ENCODE results near the gene SFMBT2. TPM values are rescaled to one million over a fixed set of nuclear protein-coding genes. Genes with fewer than 3 reads are reported as not detected.

The SFMBT2 gene
- total RNA-seq, 2 experiments from 2014 or later: 50.6 to 52.4 TPM

GRCh38 chr10:7417807-7418206 is 7.0 kb upstream of the SFMBT2 start:
- POLR2A ChIA-PET: no interaction called here
- Mint-ChIP-seq H3K4me3 (peak overlapping the region; percentile 38), H3K27ac (peak overlapping the region; percentile 61), H3K4me1 (peaks cover 33% of the 10 kb centered on the region), H3K9me3 (peaks cover 2% of the 10 kb centered on the region), H3K36me3 (peaks cover 3% of the 10 kb centered on the region), H3K27me3 (peaks cover 18% of the 10 kb centered on the region)
- no peak for DNase-seq
- peak; percentile 67 for ATAC-seq (ENCODE audit: low read depth)

- Mint-ChIP-seq H3K9me3 (peaks cover 2% of the 10 kb centered on the region), H3K4me1 (peaks cover 33% of the 10 kb centered on the region), H3K27me3 (peaks cover 23% of the 10 kb centered on the region), H3K4me3 (no peak overlapping the region), H3K27ac (peak overlapping the region; percentile 61), H3K36me3 (peaks cover 3% of the 10 kb centered on the region)
- no peak for DNase-seq
- ATAC-seq (ENCODE audit: low read depth): peak; percentile 32
- POLR2A ChIA-PET: no interaction called here
Observed at GRCh38 chr10:7417103-7417623, 6.3 kb upstream of the SFMBT2 start.

- ATAC-seq (ENCODE audit: low read depth) (no peak), DNase-seq (no peak)
- H3K27ac Mint-ChIP-seq: no peak overlapping the region
- peaks cover 23% of the 10 kb centered on the region for H3K27me3 Mint-ChIP-seq
- H3K36me3 Mint-ChIP-seq: peaks cover 7% of the 10 kb centered on the region
- peaks cover 2% of the 10 kb centered on the region for H3K9me3 Mint-ChIP-seq
- peaks cover 28% of the 10 kb centered on the region for H3K4me1 Mint-ChIP-seq
- no peak overlapping the region for H3K4me3 Mint-ChIP-seq
- POLR2A ChIA-PET: no interaction called here
Observed at GRCh38 chr10:7414766-7415165, 3.9 kb upstream of the SFMBT2 start.

- Mint-ChIP-seq H3K9me3 (no peaks in the 10 kb centered on the region), H3K27ac (no peak overlapping the region), H3K36me3 (peaks cover 7% of the 10 kb centered on the region), H3K4me3 (no peak overlapping the region), H3K4me1 (peaks cover 24% of the 10 kb centered on the region), H3K27me3 (peaks cover 23% of the 10 kb centered on the region)
- DNase-seq: no peak
- POLR2A ChIA-PET: interaction anchor here (0.6 to 3.1 kb wide), 3 partner anchors 12 to 291 kb away, joined by 3 to 13 read pairs (median 10); no protein-coding TSS in a partner anchor
- no peak for ATAC-seq (ENCODE audit: low read depth)
Observed at GRCh38 chr10:7412928-7413282, 2.1 kb upstream of the SFMBT2 start.

- POLR2A ChIA-PET: interaction anchor here (0.6 to 3.2 kb wide), 9 partner anchors 9 to 485 kb away, joined by 3 to 24 read pairs (median 10); no protein-coding TSS in a partner anchor
- ATAC-seq (ENCODE audit: low read depth) (no peak), DNase-seq (peak; percentile 58)
- H3K4me1 Mint-ChIP-seq: peaks cover 23% of the 10 kb centered on the region
- H3K27ac Mint-ChIP-seq: no peak overlapping the region
- H3K27me3 Mint-ChIP-seq: peaks cover 23% of the 10 kb centered on the region
- H3K9me3 Mint-ChIP-seq: no peaks in the 10 kb centered on the region
- H3K36me3 Mint-ChIP-seq: peaks cover 11% of the 10 kb centered on the region
- H3K4me3 Mint-ChIP-seq: peak overlapping the region; percentile 98
Observed at GRCh38 chr10:7412237-7412927, 1.5 kb upstream of the SFMBT2 start.

GRCh38 chr10:7411671-7412128 is 866 bp upstream of the SFMBT2 start:
- DNase-seq (peak; percentile 67), ATAC-seq (ENCODE audit: low read depth) (no peak)
- peaks cover 23% of the 10 kb centered on the region for H3K27me3 Mint-ChIP-seq
- H3K9me3 Mint-ChIP-seq: no peaks in the 10 kb centered on the region
- peak overlapping the region; percentile 98 for H3K4me3 Mint-ChIP-seq
- POLR2A ChIA-PET: interaction anchor here (1.3 to 3.2 kb wide), 11 partner anchors 10 to 484 kb away, joined by 3 to 24 read pairs (median 10); no protein-coding TSS in a partner anchor
- H3K36me3 Mint-ChIP-seq: peaks cover 14% of the 10 kb centered on the region
- peaks cover 24% of the 10 kb centered on the region for H3K4me1 Mint-ChIP-seq
- peak overlapping the region; percentile 95 for H3K27ac Mint-ChIP-seq

GRCh38 chr10:7410301-7410861 is 453 bp downstream of the SFMBT2 start:
- ATAC-seq (ENCODE audit: low read depth): peak; percentile 1
- peak; percentile 65 for DNase-seq
- POLR2A ChIA-PET: interaction anchor here (0.6 to 3.2 kb wide), 24 partner anchors 10 to 1600 kb away, joined by 3 to 24 read pairs (median 5); no protein-coding TSS in a partner anchor
- Mint-ChIP-seq H3K36me3 (peaks cover 19% of the 10 kb centered on the region), H3K27me3 (peaks cover 23% of the 10 kb centered on the region), H3K4me1 (peaks cover 32% of the 10 kb centered on the region), H3K27ac (peak overlapping the region; percentile 95), H3K4me3 (peak overlapping the region; percentile 98), H3K9me3 (no peaks in the 10 kb centered on the region)

GRCh38 chr10:7409732-7410168 is 1.1 kb downstream of the SFMBT2 start:
- Mint-ChIP-seq H3K27me3 (peaks cover 19% of the 10 kb centered on the region), H3K27ac (peak overlapping the region; percentile 95), H3K36me3 (peaks cover 22% of the 10 kb centered on the region), H3K4me1 (peaks cover 38% of the 10 kb centered on the region), H3K9me3 (no peaks in the 10 kb centered on the region), H3K4me3 (peak overlapping the region; percentile 98)
- POLR2A ChIA-PET: interaction anchor here (0.7 to 3.2 kb wide), 9 partner anchors 10 to 482 kb away, joined by 3 to 24 read pairs (median 12); no protein-coding TSS in a partner anchor
- peak; percentile 41 for DNase-seq
- ATAC-seq (ENCODE audit: low read depth): peak; percentile 2

- Mint-ChIP-seq H3K27ac (peak overlapping the region; percentile 95), H3K4me3 (peak overlapping the region; percentile 98), H3K4me1 (peaks cover 43% of the 10 kb centered on the region), H3K36me3 (peaks cover 27% of the 10 kb centered on the region), H3K9me3 (no peaks in the 10 kb centered on the region), H3K27me3 (peaks cover 19% of the 10 kb centered on the region)
- DNase-seq (peak; percentile 64), ATAC-seq (ENCODE audit: low read depth) (peak; percentile 48)
- POLR2A ChIA-PET: interaction anchor here (0.9 to 3.2 kb wide), 10 partner anchors 9 to 490 kb away, joined by 3 to 24 read pairs (median 4); no protein-coding TSS in a partner anchor
Observed at GRCh38 chr10:7409045-7409731, 1.6 kb downstream of the SFMBT2 start.

GRCh38 chr10:7408291-7409044 is 2.4 kb downstream of the SFMBT2 start:
- Mint-ChIP-seq H3K27ac (peak overlapping the region; percentile 95), H3K9me3 (no peaks in the 10 kb centered on the region), H3K36me3 (peaks cover 29% of the 10 kb centered on the region), H3K4me1 (peaks cover 43% of the 10 kb centered on the region), H3K27me3 (peaks cover 12% of the 10 kb centered on the region), H3K4me3 (peak overlapping the region; percentile 98)
- POLR2A ChIA-PET: interaction anchor here (0.9 to 2.9 kb wide), 7 partner anchors 8 to 489 kb away, joined by 3 to 12 read pairs (median 3); no protein-coding TSS in a partner anchor
- ATAC-seq (ENCODE audit: low read depth) (peak; percentile 29), DNase-seq (peak; percentile 76)

GRCh38 chr10:7407368-7408290 is 3.2 kb downstream of the SFMBT2 start:
- no peaks in the 10 kb centered on the region for H3K9me3 Mint-ChIP-seq
- H3K27me3 Mint-ChIP-seq: peaks cover 7% of the 10 kb centered on the region
- ATAC-seq (ENCODE audit: low read depth): peak; percentile 15
- H3K4me3 Mint-ChIP-seq: peak overlapping the region; percentile 98
- peak; percentile 66 for DNase-seq
- H3K4me1 Mint-ChIP-seq: peaks cover 43% of the 10 kb centered on the region
- POLR2A ChIA-PET: interaction anchor here (1.0 to 1.7 kb wide), 3 partner anchors 11 to 488 kb away, joined by 3 to 6 read pairs (median 3); no protein-coding TSS in a partner anchor
- H3K27ac Mint-ChIP-seq: peak overlapping the region; percentile 81
- peaks cover 34% of the 10 kb centered on the region for H3K36me3 Mint-ChIP-seq

Data from activated naive CD8-positive, alpha-beta T cell treated with anti-CD3 and anti-CD28 coated beads, Interleukin-2, amount 10 ng/mL, durations not matched to agents 7 days and 5 days (primary cell).